ENCODE data around the gene TRUB2. TPM values are rescaled to one million over a fixed set of nuclear protein-coding genes. Genes with fewer than 3 reads are reported as not detected.
A peak's percentile ranks its signal among the peaks of the same experiment; 100 is the strongest.
"Not testable (repeated sequence)": the region's sequence is repeated elsewhere in the genome, so short reads cannot be mapped to it uniquely, and the experiment has no call there.

The TRUB2 gene
- polyA plus RNA-seq, 6 donors from 2014 or later, result 12.7 to 23.4 (median 22.1) TPM

DNA sequence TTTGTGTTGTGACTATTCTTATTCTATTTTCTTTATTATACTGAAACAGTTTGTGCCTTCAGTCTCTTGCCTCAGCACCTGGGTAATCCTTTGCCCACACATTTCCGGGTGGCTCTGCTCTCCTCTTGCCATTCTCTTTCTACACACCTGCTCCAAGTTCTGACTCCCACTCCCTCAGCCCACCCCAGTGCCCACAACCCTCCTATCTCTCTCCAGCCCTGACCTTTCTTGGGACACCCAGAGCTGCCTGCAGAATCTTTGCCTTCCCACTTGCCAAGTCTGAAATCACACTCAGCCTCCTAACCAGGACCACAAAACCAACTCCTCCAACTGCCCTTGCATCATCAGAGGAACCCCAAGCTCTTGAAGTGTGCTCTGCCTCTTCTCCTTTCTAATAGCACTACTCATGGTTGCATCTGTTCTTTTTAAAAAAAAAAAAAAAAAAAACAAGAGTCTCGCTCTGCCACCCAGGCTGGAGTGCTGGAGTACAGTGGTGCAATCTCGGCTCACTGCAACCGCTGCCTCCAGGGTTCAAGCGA lies 42.1 kb downstream of the TRUB2 start:
- DNase-seq, result no peak
- Mint-ChIP-seq H3K9me3 (no peaks in the 10 kb centered on the region), H3K4me1 (peaks cover 22 to 30% (median 29%) of the 10 kb centered on the region in 3 donors), H3K36me3 (peaks cover 0 to 6% of the 10 kb centered on the region in 2 donors), H3K27me3 (no peaks in the 10 kb centered on the region), H3K4me3 (peak overlapping the region in 1 of 8 donors; percentile 74), H3K27ac (no peak overlapping the region)
- no peak for ATAC-seq (ENCODE audit: low read depth in 2 of 2)

DNA sequence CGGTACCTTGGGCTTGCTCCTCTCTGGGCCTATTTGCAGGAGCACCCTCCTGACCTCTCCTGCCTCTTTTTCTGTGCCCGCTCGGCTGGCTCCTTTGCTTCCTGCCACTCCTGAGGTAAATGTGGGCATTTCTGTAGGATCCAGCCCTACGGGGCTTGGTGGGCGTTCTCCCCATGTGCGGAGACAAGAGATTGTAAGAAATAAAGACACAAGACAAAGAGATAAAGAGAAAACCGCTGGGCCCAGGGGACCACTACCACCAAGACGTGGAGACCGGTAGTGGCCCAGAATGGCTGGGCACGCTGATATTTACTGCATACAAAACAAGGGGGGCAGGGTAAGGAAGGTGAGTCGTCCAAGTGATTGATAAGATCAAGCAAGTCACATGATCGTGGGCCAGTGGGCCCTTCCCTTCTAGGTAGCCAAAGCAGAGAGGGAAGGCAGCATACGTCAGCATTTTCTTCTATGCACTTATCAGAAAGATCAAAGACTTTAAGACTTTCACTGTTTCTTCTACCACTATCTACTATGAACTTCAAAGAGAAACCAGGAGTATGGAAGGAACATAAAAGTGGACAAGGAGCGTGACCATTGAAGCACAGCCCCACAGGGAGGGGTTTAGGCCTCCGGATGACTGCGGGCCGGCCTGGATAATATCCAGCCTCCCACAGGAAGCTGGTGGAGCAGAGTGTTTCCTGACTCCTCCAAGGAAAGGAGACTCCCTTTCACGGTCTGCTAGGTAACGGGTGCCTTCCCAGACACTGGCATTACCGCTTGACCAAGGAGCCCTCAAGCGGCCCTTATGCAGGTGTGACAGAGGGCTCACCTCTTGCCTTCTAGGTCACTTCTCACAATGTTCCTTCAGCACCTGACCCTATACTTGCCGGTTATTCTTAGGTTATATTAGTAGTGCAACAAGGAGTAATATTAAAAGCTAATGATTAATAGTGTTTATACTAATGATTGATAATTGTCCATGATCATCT lies 42.9 kb downstream of the TRUB2 start:
- H3K9me3 Mint-ChIP-seq; DNase-seq; H3K27me3 Mint-ChIP-seq; ATAC-seq (ENCODE audit: low read depth in 2 of 2); H3K36me3 Mint-ChIP-seq: not testable (repeated sequence)
- Mint-ChIP-seq H3K4me3 (peak overlapping the region in 4 of 8 donors; percentile 15 to 74 (median 42)), H3K27ac (peak overlapping the region in 3 of 6 donors; percentile 61 to 81 (median 80)), H3K4me1 (peaks cover 21 to 32% (median 31%) of the 10 kb centered on the region in 3 donors)

GRCh38 chr9:128276574-128277270 lies 45.5 kb downstream of the TRUB2 start:
- Mint-ChIP-seq H3K4me3 (peak overlapping the region; percentile 86 to 98 (median 97)), H3K9me3 (no peaks in the 10 kb centered on the region), H3K27me3 (no peaks in the 10 kb centered on the region), H3K36me3 (no peaks in the 10 kb centered on the region), H3K4me1 (peaks cover 21 to 38% (median 36%) of the 10 kb centered on the region in 3 donors), H3K27ac (peak overlapping the region; percentile 37 to 99 (median 98))
- ATAC-seq (ENCODE audit: low read depth in 2 of 2), result no peak
- DNase-seq, result no peak

- ATAC-seq (ENCODE audit: low read depth in 2 of 2), result peak; percentile 95 to 96
- peak within 1 kb of the TSS; percentile 97 to 99 (median 98) for H3K27ac Mint-ChIP-seq
- DNase-seq, result peak; percentile 99
- peaks cover 19 to 38% (median 36%) of the 10 kb centered on the region in 3 donors for H3K4me1 Mint-ChIP-seq
- H3K4me3 Mint-ChIP-seq, result peak within 1 kb of the TSS; percentile 86 to 98 (median 97)
- no peaks in the 10 kb centered on the region for H3K36me3 Mint-ChIP-seq
- no peaks in the 10 kb centered on the region for H3K27me3 Mint-ChIP-seq
- H3K9me3 Mint-ChIP-seq, result no peaks in the 10 kb centered on the region
Observed at GRCh38 chr9:128276008-128276573, 46.2 kb downstream of the TRUB2 start, which contains the start of gene SWI5. SWI5 (plus strand) TSS chr9:128276276.

DNA sequence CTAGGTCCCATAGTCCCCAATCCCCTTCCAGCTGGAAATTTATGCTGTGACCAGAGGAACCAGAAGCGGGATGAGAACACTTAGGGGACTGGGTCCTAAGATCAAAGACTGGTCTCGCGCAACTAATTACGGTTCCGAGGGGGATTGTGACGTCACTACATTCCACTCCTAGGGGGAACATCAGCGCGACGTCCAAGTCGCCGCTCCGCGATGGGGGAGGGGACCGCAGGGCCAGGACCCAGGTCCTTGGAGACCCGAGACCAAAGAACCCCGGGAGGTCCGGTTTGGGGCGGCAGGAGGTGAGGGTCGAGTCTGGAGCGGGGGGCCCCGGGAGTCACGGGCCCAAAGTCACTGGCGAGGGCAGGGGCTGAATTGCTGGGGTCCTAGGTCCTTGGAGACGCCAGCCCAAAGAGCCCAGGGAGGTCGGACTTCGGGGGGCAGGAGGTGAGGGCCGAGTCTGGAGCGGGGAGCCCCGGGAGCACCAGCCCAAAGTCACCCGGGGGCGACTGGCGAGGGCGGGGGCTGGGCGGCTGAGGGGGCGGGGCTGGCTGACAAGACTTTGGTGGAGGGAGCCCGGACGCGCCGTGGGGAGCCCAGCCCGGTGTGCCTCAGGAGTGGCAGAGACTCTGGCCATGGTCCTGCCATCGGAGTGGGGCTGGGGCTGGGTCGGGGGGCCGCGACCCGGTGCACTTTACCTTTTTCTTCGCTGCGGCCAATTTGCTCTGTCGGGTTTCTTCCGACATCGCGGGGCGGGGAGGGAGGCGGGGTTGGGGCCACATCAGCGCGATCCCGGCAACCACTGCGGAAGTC lies 46.8 kb downstream of the TRUB2 start, which contains the start of gene GOLGA2:
Gene GOLGA2, minus strand, starts transcription at position 810 of the 810 bp plus-strand sequence. Its CDS starts 31 bp downstream, at position 779.
- Mint-ChIP-seq H3K9me3 (no peaks in the 10 kb centered on the region), H3K27me3 (no peaks in the 10 kb centered on the region), H3K27ac (peak within 1 kb of the TSS; percentile 97 to 99 (median 98)), H3K36me3 (no peaks in the 10 kb centered on the region), H3K4me3 (peak within 1 kb of the TSS; percentile 86 to 98 (median 97)), H3K4me1 (peaks cover 19 to 38% (median 36%) of the 10 kb centered on the region in 3 donors)
- DNase-seq, result no peak
- peak; percentile 62 to 65 for ATAC-seq (ENCODE audit: low read depth in 2 of 2)

DNA sequence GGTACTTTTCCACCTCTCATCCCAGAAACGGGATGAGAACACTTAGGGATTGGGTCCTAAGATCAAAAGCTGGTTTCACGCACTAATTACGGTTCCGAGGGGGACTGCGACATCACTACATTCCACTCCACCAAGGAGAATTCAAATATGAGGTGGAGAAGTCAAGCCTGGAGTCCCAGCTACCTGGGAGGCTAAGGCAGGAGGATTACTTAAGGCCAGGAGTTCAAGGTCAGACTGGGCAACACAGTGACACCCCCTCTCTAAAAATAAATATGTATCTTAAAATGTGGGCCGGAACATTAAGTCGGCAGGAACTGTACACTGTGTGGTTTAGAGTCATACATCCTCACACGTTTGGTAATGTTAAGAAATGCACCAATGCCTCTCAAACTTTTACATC lies 48.0 kb downstream of the TRUB2 start:
- Mint-ChIP-seq H3K36me3 (no peaks in the 10 kb centered on the region), H3K9me3 (no peaks in the 10 kb centered on the region), H3K4me1 (peaks cover 19 to 35% (median 33%) of the 10 kb centered on the region in 3 donors), H3K4me3 (peak overlapping the region in 6 of 8 donors; percentile 63 to 98 (median 97)), H3K27me3 (no peaks in the 10 kb centered on the region), H3K27ac (peak overlapping the region in 3 of 6 donors; percentile 84 to 99 (median 97))
- no peak for DNase-seq
- no peak for ATAC-seq (ENCODE audit: low read depth in 2 of 2)

- ATAC-seq (ENCODE audit: low read depth in 2 of 2) (no peak), DNase-seq (no peak)
- H3K9me3 Mint-ChIP-seq, result no peaks in the 10 kb centered on the region
- H3K27ac Mint-ChIP-seq, result peak overlapping the region in 2 of 6 donors; percentile 57 to 78
- H3K27me3 Mint-ChIP-seq, result no peaks in the 10 kb centered on the region
- peaks cover 16 to 23% (median 21%) of the 10 kb centered on the region in 3 donors for H3K4me1 Mint-ChIP-seq
- peaks cover 0 to 8% of the 10 kb centered on the region in 2 donors for H3K36me3 Mint-ChIP-seq
- peak overlapping the region in 1 of 8 donors; percentile 42 for H3K4me3 Mint-ChIP-seq
Observed at GRCh38 chr9:128271512-128271911, 50.7 kb downstream of the TRUB2 start.

DNA sequence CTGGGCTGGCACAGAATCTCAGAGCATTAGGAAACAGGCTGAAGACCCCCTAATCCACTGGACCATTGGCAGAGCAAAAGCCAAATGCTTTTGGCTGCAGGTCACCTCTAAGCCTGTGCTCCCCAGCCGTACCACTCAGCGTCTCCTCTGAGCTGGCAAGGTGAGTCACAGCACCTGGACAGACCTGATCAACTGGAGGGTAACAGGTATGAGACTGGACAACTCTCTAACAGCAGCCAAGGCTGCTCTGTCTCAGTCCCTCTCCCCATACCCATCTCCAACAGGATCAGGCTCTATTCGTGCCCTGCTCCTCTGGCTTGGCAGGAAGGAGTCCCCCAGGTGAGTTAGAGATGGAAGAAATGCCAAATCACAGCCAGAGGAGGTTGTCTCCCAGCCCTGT lies 51.1 kb downstream of the TRUB2 start:
- ATAC-seq (ENCODE audit: low read depth in 2 of 2) (no peak), DNase-seq (no peak)
- Mint-ChIP-seq H3K9me3 (no peaks in the 10 kb centered on the region), H3K27me3 (no peaks in the 10 kb centered on the region), H3K4me3 (peak overlapping the region in 1 of 8 donors; percentile 18), H3K36me3 (peaks cover 0 to 8% of the 10 kb centered on the region in 2 donors), H3K4me1 (peaks cover 12 to 19% (median 17%) of the 10 kb centered on the region in 3 donors), H3K27ac (peak overlapping the region in 2 of 6 donors; percentile 57 to 62)

GRCh38 chr9:128266868-128267590 lies 55.2 kb downstream of the TRUB2 start:
- no peak for DNase-seq
- Mint-ChIP-seq H3K27ac (peak overlapping the region in 2 of 6 donors; percentile 13 to 71), H3K4me1 (peaks cover 0 to 4% (median 0%) of the 10 kb centered on the region in 3 donors), H3K4me3 (peak overlapping the region in 1 of 8 donors; percentile 22), H3K36me3 (peaks cover 7 to 19% of the 10 kb centered on the region in 2 donors), H3K9me3 (no peaks in the 10 kb centered on the region), H3K27me3 (no peaks in the 10 kb centered on the region)
- ATAC-seq (ENCODE audit: low read depth in 2 of 2), result no peak

DNA sequence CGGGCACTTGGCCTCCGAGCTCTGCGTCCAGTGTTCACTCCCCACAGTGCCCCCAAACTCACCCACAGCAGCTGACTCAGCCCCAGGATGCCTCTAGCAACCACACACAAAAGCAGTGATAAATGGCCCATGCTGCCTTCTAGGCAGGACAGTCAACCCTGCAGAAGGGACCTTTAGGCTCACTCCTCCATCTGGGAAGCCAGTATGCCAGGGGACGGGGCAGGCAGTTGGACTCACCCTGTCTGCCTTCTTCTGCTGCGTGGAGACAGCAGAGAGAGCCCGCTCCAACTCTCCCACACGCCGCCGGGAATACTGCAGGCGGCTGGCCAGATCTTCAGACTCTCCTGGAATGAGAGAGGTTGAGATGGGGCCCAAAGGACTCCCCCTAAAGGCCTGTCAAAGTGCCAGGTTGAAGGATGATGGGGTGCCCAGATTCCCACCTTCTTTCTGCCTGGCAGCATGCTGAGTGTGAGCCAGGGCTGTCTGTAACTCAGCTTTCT lies 56.8 kb downstream of the TRUB2 start:
- DNase-seq, result no peak
- H3K9me3 Mint-ChIP-seq, result no peaks in the 10 kb centered on the region
- peaks cover 0 to 4% (median 0%) of the 10 kb centered on the region in 3 donors for H3K4me1 Mint-ChIP-seq
- no peak for ATAC-seq (ENCODE audit: low read depth in 2 of 2)
- H3K36me3 Mint-ChIP-seq, result peaks cover 16 to 32% of the 10 kb centered on the region in 2 donors
- H3K27ac Mint-ChIP-seq, result no peak overlapping the region
- H3K4me3 Mint-ChIP-seq, result no peak overlapping the region
- H3K27me3 Mint-ChIP-seq, result no peaks in the 10 kb centered on the region

DNA sequence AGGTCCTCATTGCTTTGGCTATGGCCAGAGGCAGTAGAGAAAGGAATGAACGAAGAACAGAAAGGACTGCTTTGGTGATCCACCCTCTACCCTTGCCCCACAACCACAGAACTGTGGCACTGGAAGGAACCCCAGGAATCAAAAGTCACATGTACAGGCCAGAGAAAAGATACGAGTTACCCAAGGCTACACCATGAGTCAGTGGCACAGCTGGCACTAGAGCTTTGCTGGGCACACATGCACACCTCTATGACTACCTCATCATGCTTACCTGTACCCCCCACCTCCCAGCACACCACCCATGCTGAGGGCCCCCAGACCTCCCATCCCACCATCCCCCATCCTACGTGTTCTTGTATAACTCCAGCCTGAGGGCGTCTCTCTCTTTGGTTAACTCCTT lies 59.6 kb downstream of the TRUB2 start:
- Mint-ChIP-seq H3K9me3 (no peaks in the 10 kb centered on the region), H3K4me3 (no peak overlapping the region), H3K36me3 (peaks cover 17 to 48% of the 10 kb centered on the region in 2 donors), H3K27ac (peak overlapping the region in 1 of 6 donors; percentile 32), H3K4me1 (no peaks in the 10 kb centered on the region), H3K27me3 (no peaks in the 10 kb centered on the region)
- no peak for DNase-seq
- no peak for ATAC-seq (ENCODE audit: low read depth in 2 of 2)

All from naive B cell (primary cell).